HG02623 (cell line): ENCODE measurements around the gene ERLEC1.
"Not testable (repeated sequence)": the region's sequence is repeated elsewhere in the genome, so short reads cannot be mapped to it uniquely, and the experiment has no call there.

Experiments
- ATAC-seq: cut with Tn5 transposase; IDR thresholded peaks from one replicate; pipeline ENCODE4 v1.9.1; 2021; ENCODE audit warnings: moderate library complexity; ENCODE audit not compliant: unreplicated experiment

Gene ERLEC1

DNA sequence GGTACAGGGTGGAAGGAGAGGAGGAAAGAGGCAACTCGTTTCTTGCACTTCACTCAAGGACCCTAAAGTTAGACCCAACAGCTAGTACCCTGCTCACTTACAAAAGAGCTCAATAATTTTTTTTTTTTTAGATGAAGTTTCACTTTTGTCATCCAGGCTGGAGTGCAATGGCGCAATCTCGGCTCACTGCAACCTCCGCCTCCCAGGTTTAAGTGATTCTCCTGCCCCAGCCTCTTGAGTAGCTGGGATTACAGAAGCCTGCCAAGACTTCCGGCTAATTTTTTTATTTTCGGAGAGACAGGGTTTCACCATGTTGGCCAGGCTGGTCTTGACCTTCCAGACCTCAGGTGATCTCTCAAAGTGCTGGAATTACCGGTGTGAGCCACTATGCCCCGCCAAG lies 4.2 kb upstream of the ERLEC1 start:
- no peak for ATAC-seq

DNA sequence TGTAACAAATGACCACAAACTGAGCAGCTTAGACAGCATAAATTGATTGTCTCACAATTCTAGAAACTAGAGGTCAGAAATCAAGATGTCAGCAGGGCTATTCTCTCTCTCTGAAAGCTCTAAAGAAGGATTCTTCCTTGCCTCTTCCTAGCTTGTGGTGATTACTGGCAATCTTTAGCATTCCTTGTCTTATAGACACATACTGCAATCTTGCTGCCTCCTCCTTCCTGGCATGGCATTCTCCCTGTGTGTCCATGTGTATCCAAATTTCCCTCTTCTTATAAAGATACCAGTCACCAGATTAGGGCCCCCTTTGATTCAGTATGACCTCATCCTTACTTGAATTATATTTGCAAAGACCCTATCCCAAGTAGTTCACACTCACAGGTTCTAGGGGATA lies 2.4 kb upstream of the ERLEC1 start:
- ATAC-seq: no peak

DNA sequence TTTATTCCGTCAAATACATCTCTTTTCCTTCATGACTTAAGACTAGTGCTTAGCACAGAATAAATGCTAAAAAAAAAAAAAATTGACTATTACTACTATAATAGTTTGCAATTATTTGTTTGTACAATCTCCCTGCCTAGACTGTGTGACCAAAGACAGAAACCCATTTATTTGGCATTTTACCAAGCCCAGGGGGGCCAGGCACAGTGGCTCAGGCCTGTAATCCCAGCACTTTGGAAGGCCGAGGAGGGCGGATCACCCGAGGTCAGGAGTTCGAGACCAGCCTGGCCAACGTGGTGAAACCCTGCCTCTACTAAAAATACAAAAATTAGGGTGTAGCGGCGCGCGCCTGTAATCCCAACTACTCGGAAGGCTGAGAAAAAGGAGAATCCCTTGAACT lies 1.5 kb upstream of the ERLEC1 start:
- no peak for ATAC-seq

DNA sequence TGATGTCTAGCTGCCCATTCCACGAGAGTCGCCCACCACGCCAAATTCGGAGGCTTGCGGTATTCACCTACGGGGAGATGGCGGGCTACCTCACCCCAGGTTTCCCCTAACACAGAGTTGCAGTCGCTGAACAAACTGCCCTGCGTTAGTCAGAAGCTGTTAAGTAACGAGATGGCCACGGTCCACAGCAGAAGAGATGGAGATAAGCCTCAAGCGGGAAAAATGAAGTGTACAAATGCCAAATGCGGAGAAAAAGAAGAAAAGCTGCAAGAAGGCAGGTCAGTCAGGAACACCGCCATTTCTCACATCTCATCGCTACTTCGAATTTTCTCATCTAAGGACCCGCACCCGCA lies 516 bp upstream of the ERLEC1 start:
- ATAC-seq: no peak

DNA sequence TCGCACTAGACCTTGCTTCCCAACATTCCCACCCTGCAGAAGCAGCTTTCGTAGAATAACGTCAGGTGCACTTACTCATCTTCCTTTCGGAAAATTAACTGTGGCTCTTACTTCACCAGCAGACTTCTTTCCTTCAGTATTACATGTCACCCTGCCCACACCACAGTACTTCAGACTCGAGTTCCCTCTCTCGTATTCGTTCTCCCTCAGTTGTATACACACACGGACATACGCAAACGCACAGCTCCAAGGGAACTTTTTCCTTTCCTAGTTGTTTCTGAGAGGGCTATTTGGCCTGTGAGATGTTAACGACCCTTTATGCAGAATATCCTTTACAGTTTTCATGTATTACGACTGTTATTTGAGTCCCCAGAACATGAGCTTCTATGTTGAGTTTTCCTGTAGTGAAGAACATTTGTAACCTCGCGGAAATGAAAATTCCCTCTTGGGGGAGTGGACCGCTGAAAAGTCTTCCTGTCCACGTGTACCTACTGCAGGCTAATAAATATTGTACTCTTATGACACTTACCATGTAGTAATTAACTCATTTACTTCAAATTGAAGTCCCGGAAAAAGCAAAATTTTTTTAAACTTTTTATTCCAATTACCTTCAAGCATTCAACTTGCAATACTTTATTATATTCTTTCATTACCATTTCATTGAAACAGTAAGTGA lies 908 bp downstream of the ERLEC1 start:
- ATAC-seq: no peak

DNA sequence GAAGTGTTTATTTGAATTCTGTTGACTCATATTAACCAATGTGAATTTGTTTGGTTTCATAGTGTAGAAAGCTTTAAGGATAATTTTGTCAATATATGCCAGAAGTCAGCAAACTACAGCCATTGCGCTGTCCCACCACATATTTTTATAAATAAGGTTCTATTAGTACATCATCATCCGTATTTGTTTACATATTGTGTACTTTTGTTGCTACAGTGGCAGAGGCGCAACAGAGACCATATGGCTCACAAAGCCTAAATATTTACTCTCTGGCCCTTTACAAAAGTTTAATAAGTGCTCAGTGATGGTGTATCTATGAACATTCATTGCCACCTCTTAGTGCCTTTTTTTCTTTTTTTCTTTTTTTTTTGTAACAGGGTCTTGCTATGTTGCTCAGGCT lies 6.4 kb downstream of the ERLEC1 start:
- no peak for ATAC-seq

DNA sequence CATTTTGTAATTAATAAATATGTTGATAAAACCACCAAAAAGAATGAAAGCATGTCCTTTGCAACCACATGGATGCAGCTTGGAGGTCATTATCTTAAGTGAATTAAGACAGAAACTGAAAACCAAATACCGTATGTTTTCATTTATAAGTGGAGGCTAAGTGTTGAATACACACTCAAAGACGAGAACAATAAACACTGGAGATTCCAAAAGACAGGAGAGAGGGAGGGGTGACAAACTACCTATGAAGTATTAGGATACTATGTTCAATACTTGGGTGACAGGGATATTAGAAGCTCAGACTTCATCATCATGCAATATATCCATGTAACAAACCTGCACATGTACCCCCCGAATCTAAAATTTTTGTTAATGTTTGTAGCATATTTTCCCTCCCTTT lies 7.0 kb downstream of the ERLEC1 start:
- ATAC-seq: no peak

DNA sequence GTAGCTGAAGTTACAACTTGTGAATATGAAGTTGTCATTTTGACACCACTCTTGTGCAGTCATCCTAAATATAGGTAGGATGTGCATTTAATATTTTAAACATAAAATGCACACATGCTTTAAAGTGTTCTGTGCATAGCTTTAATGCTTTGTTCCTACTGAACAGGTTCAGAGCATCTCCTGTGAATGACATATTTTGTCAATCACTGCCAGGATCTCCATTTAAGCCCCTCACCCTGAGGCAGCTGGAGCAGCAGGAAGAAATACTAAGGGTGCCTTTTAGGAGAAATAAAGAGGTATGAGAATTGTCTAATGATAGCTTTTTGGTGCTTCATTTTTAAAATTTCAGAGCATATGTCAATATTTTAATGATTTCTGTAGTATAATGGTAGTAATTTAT lies 14.7 kb downstream of the ERLEC1 start:
- no peak for ATAC-seq

DNA sequence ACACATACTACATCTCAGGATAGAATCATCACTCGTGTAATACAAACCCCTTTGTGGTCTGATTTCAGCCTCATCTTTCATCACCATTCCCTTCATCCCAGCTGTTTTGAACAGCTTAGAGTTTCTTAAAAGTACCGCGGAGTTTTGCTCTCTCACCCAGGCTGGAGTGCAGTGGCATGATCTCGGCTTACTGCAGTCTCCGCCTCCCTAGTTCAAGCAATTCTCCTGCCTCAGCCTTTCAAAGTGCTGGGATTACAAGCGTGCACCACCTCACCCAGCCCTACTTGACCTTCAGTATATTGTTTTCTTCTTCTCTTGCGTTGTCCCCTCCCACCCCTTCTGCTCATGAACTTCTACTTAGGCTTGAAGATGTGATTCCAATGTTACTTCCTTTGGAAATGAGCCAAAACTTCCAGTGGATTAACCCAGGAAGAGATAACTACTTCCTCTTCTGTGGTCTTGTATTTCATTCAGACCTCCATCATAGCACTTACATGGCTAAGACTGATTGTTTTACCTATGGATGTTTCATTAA lies 15.8 kb downstream of the ERLEC1 start:
- ATAC-seq: no peak

DNA sequence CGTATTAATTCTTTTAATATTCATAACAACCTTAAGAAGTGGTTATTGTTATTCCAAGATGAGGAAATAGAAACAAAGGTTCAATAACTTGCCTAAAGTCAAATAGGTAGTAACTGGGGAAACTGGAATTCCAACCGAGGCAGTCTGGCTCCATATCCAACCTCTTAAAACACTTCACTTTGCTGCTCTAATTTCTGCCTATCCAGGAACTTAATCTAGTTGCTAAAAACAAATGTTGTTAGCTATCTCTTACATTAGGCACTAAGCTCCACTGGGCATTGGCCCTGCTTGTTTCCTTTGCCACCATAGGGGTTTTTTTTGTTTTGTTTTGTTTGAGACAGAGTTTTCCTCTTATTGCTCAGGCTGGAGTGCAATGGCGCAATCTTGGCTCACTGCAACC lies 24.8 kb downstream of the ERLEC1 start:
- ATAC-seq: no peak

DNA sequence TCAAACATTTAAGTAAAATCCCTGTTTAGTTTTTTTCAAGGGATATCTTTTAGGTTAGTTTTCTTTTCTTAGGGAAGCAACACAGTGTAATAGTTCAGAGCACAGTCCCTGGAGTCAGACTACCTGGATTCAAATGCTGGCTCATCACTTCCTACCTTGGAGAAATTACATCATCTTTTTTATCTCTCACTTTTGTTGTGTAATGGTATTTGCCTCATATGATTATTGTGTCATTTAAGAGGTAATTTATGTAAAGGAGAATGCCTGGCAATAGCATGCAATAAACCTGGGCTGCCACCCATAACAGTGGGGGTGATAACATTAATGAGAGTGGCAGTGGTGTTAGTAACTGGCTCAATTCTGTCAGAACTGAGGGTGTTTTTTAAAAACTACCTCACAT lies 26.3 kb downstream of the ERLEC1 start:
- no peak for ATAC-seq

DNA sequence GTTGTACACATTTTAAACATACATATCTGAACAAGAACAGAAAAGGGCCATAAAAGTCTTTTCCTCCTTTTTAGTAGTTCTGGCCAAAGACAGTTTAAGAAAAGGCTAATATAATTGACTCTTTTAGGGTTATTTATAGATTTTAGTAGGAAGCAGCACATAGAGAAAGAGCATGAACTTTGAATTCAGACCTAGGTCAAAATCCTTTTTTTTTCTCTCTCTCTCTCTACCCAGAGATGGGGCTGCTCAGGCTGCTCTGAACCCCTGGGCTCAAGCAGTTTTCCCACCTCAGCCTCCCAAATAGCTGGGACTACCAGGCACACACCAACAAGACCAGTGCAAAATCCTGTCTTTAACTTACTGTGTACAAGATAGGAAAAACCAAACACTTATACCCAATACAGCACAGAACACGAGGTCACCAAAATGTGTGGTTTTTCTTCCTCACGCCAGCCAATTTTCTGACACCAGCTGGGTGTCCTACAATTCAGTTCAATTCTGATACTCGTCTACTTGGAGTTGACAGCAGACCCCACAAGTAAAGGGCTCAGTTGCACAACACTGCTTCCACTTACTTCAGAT lies 32.1 kb downstream of the ERLEC1 start:
- no peak for ATAC-seq

DNA sequence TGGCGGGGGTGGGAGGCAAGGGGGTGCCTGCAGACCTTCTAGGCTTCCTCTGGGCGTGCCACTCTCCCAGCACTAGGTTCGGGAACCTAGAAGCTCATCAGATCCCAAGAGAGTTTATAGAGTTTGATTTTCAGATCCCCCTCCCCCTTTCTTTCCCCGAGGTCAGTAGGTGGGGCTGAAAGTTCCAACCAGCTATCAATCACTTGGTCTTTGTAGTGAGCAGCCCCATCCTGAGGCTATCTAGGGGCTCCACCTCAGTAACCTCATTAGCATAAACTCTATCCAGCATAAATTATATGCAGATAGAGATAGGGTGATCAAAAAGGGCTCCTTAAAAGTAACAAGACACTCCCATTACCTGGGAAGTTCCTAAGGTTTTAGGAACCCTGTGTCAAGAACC lies 32.8 kb downstream of the ERLEC1 start:
- no peak for ATAC-seq

DNA sequence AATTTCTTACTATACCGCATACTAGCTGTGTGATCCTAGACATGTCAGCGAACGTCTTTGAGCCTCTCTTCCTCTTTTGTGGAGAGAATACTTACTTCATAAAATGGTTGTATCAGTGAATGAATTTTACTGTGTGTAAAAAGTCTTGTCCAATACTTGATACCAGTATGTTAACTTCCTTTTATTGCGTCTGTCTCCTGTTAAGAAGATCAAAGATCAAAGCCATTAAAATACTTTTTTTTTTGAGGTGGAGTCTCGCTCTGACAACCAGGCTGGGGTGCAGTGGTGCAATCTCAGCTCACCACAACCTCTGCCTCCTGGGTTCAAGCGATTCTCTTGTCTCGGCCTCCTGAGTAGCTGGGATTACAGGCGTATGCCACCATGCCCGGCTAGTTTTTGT lies 33.2 kb downstream of the ERLEC1 start:
- no peak for ATAC-seq

DNA sequence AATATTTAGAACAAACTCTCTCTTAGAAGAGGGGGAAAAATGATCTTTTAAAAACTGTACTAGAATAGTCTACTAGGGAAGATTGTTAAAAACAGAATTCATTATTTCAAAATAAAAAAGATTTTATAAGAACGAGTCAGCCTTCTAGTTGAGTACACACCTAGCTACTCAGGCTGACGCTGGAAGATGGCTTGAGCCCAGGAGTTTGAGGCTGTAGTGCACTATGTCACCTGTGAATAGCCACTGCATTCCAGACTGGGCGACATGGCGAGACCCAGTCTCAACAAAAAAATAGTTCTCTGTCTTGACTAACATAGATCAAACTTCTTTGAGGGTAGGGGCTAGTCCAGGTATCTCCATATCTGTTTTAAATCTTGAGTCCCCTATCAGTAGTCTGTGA lies 33.9 kb downstream of the ERLEC1 start:
- no peak for ATAC-seq

DNA sequence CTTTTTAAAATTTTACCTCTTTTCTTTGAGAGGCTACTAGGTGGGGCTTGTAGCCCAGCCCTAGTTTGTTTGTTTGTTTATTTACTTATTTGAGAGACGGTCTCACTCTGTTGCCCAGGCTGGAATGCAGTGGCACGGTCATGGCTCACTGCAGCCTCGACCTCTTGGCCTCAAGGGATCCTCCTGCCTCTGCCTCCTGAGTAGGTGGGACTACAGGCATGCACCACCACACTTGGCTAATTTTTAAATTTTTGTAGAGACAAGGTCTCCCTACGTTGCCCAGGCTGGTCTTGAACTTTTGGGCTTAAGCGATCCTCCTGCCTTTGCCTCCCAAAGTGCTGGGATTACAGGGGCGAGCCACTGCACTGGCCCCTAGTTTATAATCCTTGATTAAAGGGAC lies 35.0 kb downstream of the ERLEC1 start:
- ATAC-seq: no peak

DNA sequence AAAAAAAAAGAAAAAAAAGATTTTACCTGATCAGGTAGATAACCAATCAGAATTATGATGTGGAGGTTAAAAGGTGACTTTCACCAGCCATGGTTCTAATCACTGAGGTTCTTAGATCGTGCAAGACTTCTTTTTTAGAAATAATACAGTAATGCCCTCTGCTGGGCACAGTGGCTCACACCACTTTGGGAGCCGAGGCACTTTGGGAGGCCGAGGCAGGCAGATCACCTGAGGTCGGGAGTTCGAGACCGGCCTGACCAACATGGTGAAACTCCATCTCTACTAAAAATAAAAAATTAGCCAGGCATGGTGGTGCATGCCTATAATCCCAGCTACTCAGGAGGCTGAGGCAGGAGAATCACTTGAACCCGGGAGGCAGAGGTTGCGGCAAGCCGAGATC lies 36.8 kb downstream of the ERLEC1 start:
- ATAC-seq: not testable (repeated sequence)

DNA sequence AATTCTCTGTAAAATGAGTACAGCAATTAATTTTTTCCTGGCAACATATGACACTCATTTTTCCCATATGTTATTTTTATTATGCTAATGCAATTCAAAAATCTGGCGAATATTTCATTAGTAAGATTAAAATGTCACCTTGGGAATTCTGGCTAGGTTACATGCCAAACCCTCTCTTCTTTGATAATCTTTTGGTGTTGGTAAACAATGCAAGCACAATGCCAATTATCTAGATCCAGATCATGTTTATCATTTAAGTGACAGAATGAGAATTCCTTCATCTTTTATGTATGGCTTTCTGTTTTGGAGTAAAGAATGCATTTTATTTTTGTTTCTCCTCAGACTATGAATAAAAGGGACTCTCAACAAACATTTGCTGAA lies 39.2 kb downstream of the ERLEC1 start:
- no peak for ATAC-seq

DNA sequence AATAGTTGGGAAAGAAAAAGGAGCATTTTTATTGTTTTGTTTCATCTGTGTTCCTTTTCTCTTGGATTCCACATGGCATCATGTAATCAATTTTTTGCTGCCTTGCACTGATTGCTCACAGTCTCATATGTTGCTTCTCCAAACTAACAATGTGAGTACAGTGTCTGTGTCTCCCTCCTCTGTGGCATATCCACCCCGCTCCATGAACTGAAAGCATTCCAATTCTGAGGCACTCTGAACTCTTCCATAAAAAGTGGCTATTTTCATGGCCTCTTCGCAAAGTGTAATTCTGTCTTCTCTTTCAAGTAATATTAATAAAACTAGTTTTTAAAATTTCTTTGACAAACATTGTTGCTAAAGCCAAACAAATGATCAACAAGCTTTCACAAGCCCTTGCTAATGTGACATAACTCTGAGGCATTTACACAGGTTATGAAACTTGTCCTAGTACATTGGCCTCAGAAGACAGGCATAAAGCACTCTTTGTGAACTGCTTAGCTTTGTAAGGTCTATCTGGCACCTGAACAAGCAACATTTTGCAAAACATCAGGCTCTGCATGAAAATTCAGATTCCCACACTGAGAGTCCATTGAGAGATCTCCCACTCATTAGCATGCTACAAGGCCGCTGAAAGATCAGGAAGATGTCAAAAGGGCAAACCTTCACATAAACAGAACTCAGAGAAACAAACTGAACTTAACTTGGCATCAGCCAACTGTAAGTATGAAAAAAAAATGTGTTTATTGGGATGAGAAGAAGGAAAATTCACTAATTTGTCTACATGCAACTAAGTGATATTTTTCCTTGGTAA lies 39.9 kb downstream of the ERLEC1 start:
- ATAC-seq: no peak

DNA sequence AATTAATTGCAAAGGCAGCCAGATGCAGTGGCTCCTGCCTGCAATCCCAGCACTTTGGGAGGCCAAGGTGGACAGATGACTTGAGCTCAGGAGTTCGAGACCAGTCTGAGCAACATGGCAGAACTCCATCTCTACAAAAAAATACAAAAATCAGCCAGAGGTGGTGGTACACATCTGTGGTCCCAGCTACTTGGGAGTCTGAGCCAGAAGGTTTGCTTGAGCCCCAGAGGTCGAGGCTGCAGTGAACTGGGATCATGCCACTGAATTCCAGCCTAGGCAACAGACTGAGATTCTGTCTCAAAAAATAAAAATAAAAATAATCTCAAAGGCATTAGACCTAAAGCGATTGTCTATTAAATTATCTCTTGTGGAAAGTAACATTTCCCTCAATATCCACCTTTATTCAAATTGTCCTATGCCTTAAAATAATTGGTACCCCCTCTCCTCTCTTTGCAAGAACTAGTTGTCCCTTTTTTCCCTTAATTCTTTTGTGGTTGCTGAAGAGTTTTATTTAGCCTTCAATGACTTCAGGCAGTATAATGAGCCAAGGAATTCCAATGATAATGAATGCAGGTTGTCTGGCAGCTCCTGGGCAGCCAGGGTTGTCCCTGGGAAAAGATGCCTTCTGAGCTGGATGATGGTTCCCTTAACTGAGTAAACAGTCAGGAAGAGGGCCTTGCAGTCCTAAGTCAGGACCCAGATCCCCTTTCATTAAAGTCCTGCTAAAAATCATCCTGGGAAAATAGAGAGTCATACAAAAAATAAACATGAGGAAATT lies 40.7 kb downstream of the ERLEC1 start:
- ATAC-seq: no peak

DNA sequence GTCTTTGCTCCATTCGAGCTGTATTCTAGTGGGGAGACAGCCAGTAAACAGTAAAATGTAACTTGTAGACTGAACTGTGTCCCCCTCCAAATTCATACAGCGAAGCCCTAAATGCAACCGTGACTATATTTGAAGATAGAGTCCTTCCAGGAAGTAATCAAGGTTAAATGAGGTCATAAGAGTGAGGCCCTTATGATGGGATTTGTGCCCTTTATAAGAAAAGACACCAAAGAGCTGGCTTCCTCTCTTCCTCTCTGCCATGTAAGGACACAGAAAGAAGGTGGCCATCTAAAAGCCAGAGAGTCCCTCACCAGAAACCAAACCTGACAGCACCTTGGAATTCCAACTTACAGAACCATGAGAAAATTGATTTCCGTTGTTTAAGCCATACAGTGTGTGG lies 41.5 kb downstream of the ERLEC1 start:
- ATAC-seq: no peak
